Right cardiac atrium (tissue), 5 donors: ENCODE measurements around the gene NPIPB2. TPM values are rescaled to one million over a fixed set of nuclear protein-coding genes. Genes with fewer than 3 reads are reported as not detected.
"Not testable (repeated sequence)": the region's sequence is repeated elsewhere in the genome, so short reads cannot be mapped to it uniquely, and the experiment has no call there.

ENCODE experiments used
- ATAC-seq, 2 donors: fragments of 200-7000 bp; cut with Tn5 transposase; one replicate each; pipeline versions ENCODE4 v1.8.0 to v1.9.1; 2020; ENCODE audit warnings: moderate library complexity in 2 of 2, mild to moderate bottlenecking in 1 of 2
- DNase-seq, 3 donors: peaks; one replicate each; pipeline ENCODE4 v3.0.0-alpha.2; 2020
- H3K27ac ChIP-seq: one replicate; pipeline ENCODE4 v1.5.1; 2013; ENCODE audit warnings: mild to moderate bottlenecking, low read length, control low read depth, moderate library complexity
- H3K27me3 ChIP-seq: one replicate; pipeline ENCODE4 v1.6.1; 2013; ENCODE audit not compliant: control insufficient read depth, insufficient read depth
- H3K4me1 ChIP-seq: one replicate; pipeline ENCODE4 v1.6.1; 2013; ENCODE audit warnings: low read length; ENCODE audit not compliant: control insufficient read depth, insufficient read depth
- H3K4me3 ChIP-seq: one replicate; pipeline ENCODE4 v1.5.1; 2013; ENCODE audit warnings: low read length, control low read depth
- H3K9me3 ChIP-seq: one replicate; pipeline ENCODE4 v1.6.1; 2013; ENCODE audit warnings: low read length; ENCODE audit not compliant: control insufficient read depth
- WGBS: extraction: QIAGEN DNeasy Blood & Tissue Kit; methylation state at CpG from one replicate; pipeline ENCODE4 v1.1.7; 2013; 5-methylcytosine and 5-hydroxymethylcytosine counted together
- intact Hi-C, 4 donors: fragments of 100-400 bp; cut with DNase I; formaldehyde crosslinking; loops; one replicate each; pipeline versions ENCODE4 v1.11.0 to v1.14.0; 2022 to 2023
- polyA plus RNA-seq: library from polyadenylated mRNA; stranded (reverse); fragments of 200-250 nt; gene quantifications from one replicate; pipeline ENCODE4 v1.2.3, GENCODE V29; 2013
- total RNA-seq, 4 donors: library from RNA; stranded (reverse); fragmentation: NEBNext Ultra II Directional; extraction: Animal tissue kit (Norgen Biotek cat#: 25700); gene quantifications; one replicate each; pipeline ENCODE4 v1.2.1, GENCODE V29; 2021
- donor health status: healthy with polysubstance abuse.
- donor health status: DM: no; HTN: yes; CAD: no.
- donor health status: DM: no; HTN: no; CAD: no.
- donor health status: DM: no; HTN: yes; CAD: no; lungs with severe emphysema.
- donor health status: DM: yes; HTN: yes; CAD: no.

The NPIPB2 gene
- total and polyA plus RNA-seq, 5 donors, result 2.4 to 6.8 (median 6.2) TPM

GRCh38 chr16:11973070-11973469, 31.2 kb upstream of the NPIPB2 start:
- Histone ChIP-seq H3K27ac (no peak overlapping the region), H3K27me3 (no peaks in the 10 kb centered on the region), H3K9me3 (no peaks in the 10 kb centered on the region), H3K4me3 (no peak overlapping the region), H3K4me1 (no peaks in the 10 kb centered on the region)
- intact Hi-C loops, result loop anchor here in 2 of 4 donors (10.0 kb wide), 1 partner anchor 92 kb away; no protein-coding TSS in a partner anchor
- ATAC-seq (no peak), DNase-seq (no peak)
- WGBS, result 92% methylated on average over 5 of the region's 5 CpGs

GRCh38 chr16:11972128-11972527, 30.3 kb upstream of the NPIPB2 start:
- Histone ChIP-seq H3K9me3 (no peaks in the 10 kb centered on the region), H3K27me3 (no peaks in the 10 kb centered on the region), H3K4me3 (no peak overlapping the region), H3K27ac (no peak overlapping the region), H3K4me1 (no peaks in the 10 kb centered on the region)
- 69% methylated on average over 11 of the region's 11 CpGs for WGBS
- no peak for ATAC-seq
- intact Hi-C loops, result loop anchor here in 2 of 4 donors (10.0 kb wide), 1 partner anchor 93 kb away; no protein-coding TSS in a partner anchor
- no peak for DNase-seq

- intact Hi-C loops, result loop anchor here in 2 of 4 donors (10.0 kb wide), 1 partner anchor 95 kb away; no protein-coding TSS in a partner anchor
- H3K4me1 ChIP-seq, H3K27me3 ChIP-seq, H3K27ac ChIP-seq, DNase-seq, H3K9me3 ChIP-seq, ATAC-seq, H3K4me3 ChIP-seq: not testable (repeated sequence)
- WGBS, result 94% methylated on average over 5 of the region's 5 CpGs
Observed at GRCh38 chr16:11970292-11970691, 28.4 kb upstream of the NPIPB2 start.

GRCh38 chr16:11968577-11968976, 26.7 kb upstream of the NPIPB2 start:
- H3K4me3 ChIP-seq, result no peak overlapping the region
- H3K27me3 ChIP-seq, result no peaks in the 10 kb centered on the region
- H3K4me1 ChIP-seq, result no peaks in the 10 kb centered on the region
- no peaks in the 10 kb centered on the region for H3K9me3 ChIP-seq
- DNase-seq (no peak), ATAC-seq (no peak)
- intact Hi-C loops, result no loop called here
- no peak overlapping the region for H3K27ac ChIP-seq
- WGBS, result 82% methylated on average over 3 of the region's 3 CpGs

- DNase-seq, result no peak
- H3K27me3 ChIP-seq, result no peaks in the 10 kb centered on the region
- intact Hi-C loops, result no loop called here
- H3K9me3 ChIP-seq, result no peaks in the 10 kb centered on the region
- no peaks in the 10 kb centered on the region for H3K4me1 ChIP-seq
- H3K27ac ChIP-seq, result no peak overlapping the region
- ATAC-seq, result no peak
- H3K4me3 ChIP-seq, result no peak overlapping the region
- WGBS, result 79% methylated on average over 17 of the region's 17 CpGs
Observed at GRCh38 chr16:11967195-11967911, 25.5 kb upstream of the NPIPB2 start.

GRCh38 chr16:11966173-11966572, 24.3 kb upstream of the NPIPB2 start:
- intact Hi-C loops, result no loop called here
- no peaks in the 10 kb centered on the region for H3K9me3 ChIP-seq
- DNase-seq (no peak), ATAC-seq (no peak)
- no peak overlapping the region for H3K27ac ChIP-seq
- 78% methylated on average over 7 of the region's 7 CpGs for WGBS
- no peaks in the 10 kb centered on the region for H3K4me1 ChIP-seq
- H3K4me3 ChIP-seq, result no peak overlapping the region
- no peaks in the 10 kb centered on the region for H3K27me3 ChIP-seq

GRCh38 chr16:11964761-11965551, 23.1 kb upstream of the NPIPB2 start, which contains the start of gene TNFRSF17:
TSS of gene TNFRSF17 (plus strand) at chr16:11965210. CDS start at chr16:11965325, 115 bp downstream.
- ATAC-seq (no peak), DNase-seq (no peak)
- no peak within 1 kb of the TSS for H3K27ac ChIP-seq
- H3K9me3 ChIP-seq, result no peaks in the 10 kb centered on the region
- no peak within 1 kb of the TSS for H3K4me3 ChIP-seq
- H3K27me3 ChIP-seq, result no peaks in the 10 kb centered on the region
- no peaks in the 10 kb centered on the region for H3K4me1 ChIP-seq
- WGBS, result 67% methylated on average over 9 of the region's 9 CpGs
- intact Hi-C loops, result no loop called here

- no peaks in the 10 kb centered on the region for H3K4me1 ChIP-seq
- no peaks in the 10 kb centered on the region for H3K9me3 ChIP-seq
- intact Hi-C loops, result no loop called here
- 88% methylated on average over 6 of the region's 6 CpGs for WGBS
- ATAC-seq, result no peak
- no peak overlapping the region for H3K4me3 ChIP-seq
- no peak for DNase-seq
- H3K27me3 ChIP-seq, result no peaks in the 10 kb centered on the region
- no peak overlapping the region for H3K27ac ChIP-seq
Observed at GRCh38 chr16:11963706-11964105, 21.9 kb upstream of the NPIPB2 start.

- H3K4me3 ChIP-seq, H3K4me1 ChIP-seq, intact Hi-C loops, H3K9me3 ChIP-seq, ATAC-seq, H3K27me3 ChIP-seq, H3K27ac ChIP-seq, DNase-seq: not testable (repeated sequence)
- WGBS, result 95% methylated on average over 11 of the region's 11 CpGs
Observed at GRCh38 chr16:11962978-11963377, 21.1 kb upstream of the NPIPB2 start.

GRCh38 chr16:11962457-11962856, 20.6 kb upstream of the NPIPB2 start:
- H3K4me3 ChIP-seq, H3K9me3 ChIP-seq, DNase-seq, intact Hi-C loops, H3K4me1 ChIP-seq, ATAC-seq, H3K27ac ChIP-seq, H3K27me3 ChIP-seq: not testable (repeated sequence)
- 81% methylated on average over 5 of the region's 5 CpGs for WGBS
